Measurements from ENCODE around the gene RAP1GAP2. TPM values are rescaled to one million over a fixed set of nuclear protein-coding genes. Genes with fewer than 3 reads are reported as not detected.
A peak's percentile ranks its signal among the peaks of the same experiment; 100 is the strongest.

RAP1GAP2 gene
- 10 to 100 TPM in 1 of 4 donors, 1 to 10 TPM in 3; 1.5 to 23.1 (median 6.7) TPM for total RNA-seq

DNA sequence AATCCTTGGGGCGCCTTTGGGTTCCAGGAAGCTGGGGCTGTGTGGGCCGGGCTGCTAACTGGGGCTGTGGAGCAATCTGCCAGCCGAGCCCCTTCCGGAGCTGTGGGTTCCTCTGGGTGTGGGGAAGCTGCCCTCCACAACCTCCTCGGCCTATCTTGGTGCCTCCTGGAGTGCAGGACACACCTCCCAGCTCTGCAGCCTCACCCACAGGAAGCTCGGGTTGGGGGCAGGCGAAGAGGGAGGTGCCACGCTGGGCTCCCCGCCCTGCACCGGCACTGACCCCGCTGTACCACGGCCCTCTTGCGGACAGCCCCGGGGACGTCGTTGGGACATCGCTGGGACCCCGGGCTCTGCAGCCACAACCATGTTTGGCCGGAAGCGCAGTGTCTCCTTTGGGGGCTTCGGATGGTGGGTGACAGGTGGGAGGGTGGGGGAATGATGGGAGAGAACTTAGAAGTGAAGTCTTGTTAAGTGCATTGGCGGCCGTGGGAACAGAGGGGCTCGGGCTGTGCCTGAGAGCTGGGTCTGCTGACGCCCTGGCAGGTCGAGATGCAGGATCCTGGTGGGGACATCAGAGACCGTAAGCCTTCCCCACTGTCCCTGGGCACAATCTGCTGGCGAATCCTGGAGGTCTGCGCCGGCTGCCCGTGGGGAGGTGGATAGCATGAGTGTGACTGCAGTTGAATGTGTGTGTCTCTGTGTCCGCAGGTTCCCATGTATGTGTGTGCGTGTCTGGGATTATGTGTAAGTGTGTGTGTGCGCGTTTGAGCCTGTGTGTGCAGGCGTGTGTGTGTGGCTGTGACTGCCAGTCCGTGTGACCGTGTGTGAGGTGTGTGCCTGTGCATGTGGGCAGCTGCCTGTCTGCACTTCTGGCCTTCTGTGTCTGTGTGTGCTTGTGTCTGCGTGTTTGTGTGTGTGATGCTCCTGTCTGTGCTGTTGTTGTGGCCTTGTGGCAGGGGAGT lies at the start of gene RAP1GAP2:
Gene RAP1GAP2 (plus strand): TSS at position 275 of the 962 bp plus-strand sequence. CDS start 90 bp downstream, at position 365.
- no peak for TF ChIP-seq POLR2A (IDR thresholded peaks at IDR 0.05)
- TF ChIP-seq, protein P1, sequence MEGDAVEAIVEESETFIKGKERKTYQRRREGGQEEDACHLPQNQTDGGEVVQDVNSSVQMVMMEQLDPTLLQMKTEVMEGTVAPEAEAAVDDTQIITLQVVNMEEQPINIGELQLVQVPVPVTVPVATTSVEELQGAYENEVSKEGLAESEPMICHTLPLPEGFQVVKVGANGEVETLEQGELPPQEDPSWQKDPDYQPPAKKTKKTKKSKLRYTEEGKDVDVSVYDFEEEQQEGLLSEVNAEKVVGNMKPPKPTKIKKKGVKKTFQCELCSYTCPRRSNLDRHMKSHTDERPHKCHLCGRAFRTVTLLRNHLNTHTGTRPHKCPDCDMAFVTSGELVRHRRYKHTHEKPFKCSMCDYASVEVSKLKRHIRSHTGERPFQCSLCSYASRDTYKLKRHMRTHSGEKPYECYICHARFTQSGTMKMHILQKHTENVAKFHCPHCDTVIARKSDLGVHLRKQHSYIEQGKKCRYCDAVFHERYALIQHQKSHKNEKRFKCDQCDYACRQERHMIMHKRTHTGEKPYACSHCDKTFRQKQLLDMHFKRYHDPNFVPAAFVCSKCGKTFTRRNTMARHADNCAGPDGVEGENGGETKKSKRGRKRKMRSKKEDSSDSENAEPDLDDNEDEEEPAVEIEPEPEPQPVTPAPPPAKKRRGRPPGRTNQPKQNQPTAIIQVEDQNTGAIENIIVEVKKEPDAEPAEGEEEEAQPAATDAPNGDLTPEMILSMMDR (IDR thresholded peaks at IDR 0.05): no peak
- Histone ChIP-seq H3K36me3 (no peaks in the 10 kb centered on the region), H3K4me3 (no peak within 1 kb of the TSS), H3K9me3 (no peaks in the 10 kb centered on the region), H3K27ac (no peak within 1 kb of the TSS), H3K4me1 (no peaks in the 10 kb centered on the region), H3K27me3 (no peaks in the 10 kb centered on the region)
- DNase-seq: no peak
- intact Hi-C loops (cut with DNase I; ENCODE audit: low total_unique reads): no loop called here

DNA sequence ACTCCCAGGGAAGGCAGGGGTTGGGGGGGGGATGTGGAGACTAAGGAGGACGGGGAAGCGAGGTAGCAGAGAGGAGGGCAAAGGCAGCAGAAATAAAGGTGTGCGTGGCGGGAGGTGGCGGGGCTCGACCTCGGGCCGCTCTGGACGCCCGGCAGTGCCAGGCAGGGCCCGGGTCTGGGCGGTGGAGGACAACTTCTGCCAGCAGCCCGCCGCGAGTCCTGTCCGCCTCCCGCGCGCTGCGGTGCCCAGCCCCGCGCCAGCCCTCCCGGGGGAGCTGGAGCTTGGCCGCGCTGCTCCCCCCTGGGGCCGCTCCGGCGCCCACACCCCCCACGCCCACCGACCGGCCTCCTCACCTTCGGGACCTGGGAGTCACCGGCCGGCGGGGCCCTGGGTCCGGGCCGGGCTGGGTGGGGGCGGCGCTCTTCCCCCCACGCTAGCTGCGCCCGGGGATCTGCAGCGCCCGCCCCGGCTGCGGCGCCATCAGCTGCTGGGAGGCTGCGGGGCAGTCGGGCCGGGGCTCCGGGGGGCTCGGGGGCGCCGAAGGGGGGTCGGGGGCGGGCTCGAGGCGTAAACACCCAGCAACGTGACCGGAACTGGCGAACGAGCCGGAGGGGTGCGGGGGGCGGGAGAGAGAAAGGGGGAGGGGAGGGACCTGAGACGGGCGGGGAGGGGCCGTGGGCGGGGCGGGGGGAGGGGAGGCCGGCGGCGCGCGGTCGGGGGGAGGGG lies 47.0 kb upstream of the RAP1GAP2 start, which contains the start of gene CCDC92B:
Gene CCDC92B (minus strand): TSS at position 595 of the 726 bp plus-strand sequence. CDS start 14,507 bp downstream, outside the sequence.
- intact Hi-C loops (cut with DNase I; ENCODE audit: low total_unique reads): no loop called here
- no peak for TF ChIP-seq POLR2A (IDR thresholded peaks at IDR 0.05)
- TF ChIP-seq, protein P1 (IDR thresholded peaks at IDR 0.05): no peak
- no peak for DNase-seq
- no peaks in the 10 kb centered on the region for H3K9me3 ChIP-seq
- no peak within 1 kb of the TSS for H3K27ac ChIP-seq
- H3K4me1 ChIP-seq: no peaks in the 10 kb centered on the region
- H3K27me3 ChIP-seq: peaks cover 0 to 10% of the 10 kb centered on the region in 2 donors
- H3K4me3 ChIP-seq: no peak within 1 kb of the TSS
- H3K36me3 ChIP-seq: no peaks in the 10 kb centered on the region

DNA sequence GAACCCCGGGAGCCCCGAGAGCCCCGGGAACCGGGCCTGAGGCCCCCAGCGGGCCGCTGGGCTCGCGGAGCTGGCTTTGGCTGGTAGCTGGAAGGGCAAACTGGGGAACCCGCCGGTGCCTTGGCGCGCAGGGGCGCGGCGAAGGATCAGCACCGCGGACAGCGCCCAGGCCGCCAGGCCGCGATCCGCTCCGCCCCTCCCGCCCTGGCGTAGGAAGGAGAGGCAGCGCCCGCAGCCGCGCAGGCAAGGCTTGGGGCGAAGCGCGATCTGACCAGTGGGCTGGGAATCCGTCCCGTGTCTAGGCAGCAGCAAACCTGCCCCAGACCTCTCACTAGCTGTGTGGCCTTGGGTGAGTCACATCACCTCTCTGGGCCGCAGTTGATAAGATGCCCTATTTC lies 46.5 kb upstream of the RAP1GAP2 start:
- Histone ChIP-seq H3K4me3 (no peak overlapping the region), H3K27me3 (peaks cover 4 to 10% of the 10 kb centered on the region in 2 donors), H3K9me3 (no peaks in the 10 kb centered on the region), H3K36me3 (no peaks in the 10 kb centered on the region), H3K4me1 (no peaks in the 10 kb centered on the region), H3K27ac (no peak overlapping the region)
- intact Hi-C loops (cut with DNase I; ENCODE audit: low total_unique reads): no loop called here
- TF ChIP-seq, protein P1 (IDR thresholded peaks at IDR 0.05): no peak
- no peak for TF ChIP-seq POLR2A (IDR thresholded peaks at IDR 0.05)
- peak; percentile 16 to 63 for DNase-seq

DNA sequence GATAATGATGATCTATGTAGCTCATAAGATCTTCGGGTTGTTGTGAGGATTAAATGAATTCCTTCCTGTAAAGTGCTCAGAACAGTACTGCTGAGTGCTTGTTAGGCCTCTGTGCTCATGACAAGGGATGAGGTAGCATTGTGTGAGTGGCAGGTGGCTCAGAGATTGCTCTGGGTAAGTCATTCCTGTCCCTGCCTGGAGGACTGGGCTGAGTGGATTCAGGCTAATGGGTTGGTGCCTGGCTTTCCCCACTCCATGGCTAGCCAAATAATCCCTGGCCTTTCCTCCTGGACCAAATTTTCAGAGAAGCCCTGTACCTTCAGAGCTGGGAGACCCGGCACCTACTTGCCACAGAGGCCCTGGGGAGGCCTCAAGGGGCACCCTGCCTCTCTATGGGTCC lies 45.5 kb upstream of the RAP1GAP2 start:
- Histone ChIP-seq H3K9me3 (no peaks in the 10 kb centered on the region), H3K27me3 (peaks cover 4 to 10% of the 10 kb centered on the region in 2 donors), H3K4me3 (no peak overlapping the region), H3K4me1 (peaks cover 0 to 5% of the 10 kb centered on the region in 2 donors), H3K27ac (no peak overlapping the region), H3K36me3 (no peaks in the 10 kb centered on the region)
- TF ChIP-seq, protein P1 (IDR thresholded peaks at IDR 0.05): no peak
- no peak for TF ChIP-seq POLR2A (IDR thresholded peaks at IDR 0.05)
- DNase-seq: no peak
- intact Hi-C loops (cut with DNase I; ENCODE audit: low total_unique reads): no loop called here

All from uterus (tissue), 4 donors.